ENCODE results near the gene HMGB3.
"Not testable (repeated sequence)": the region's sequence is repeated elsewhere in the genome, so short reads cannot be mapped to it uniquely, and the experiment has no call there.

Gene HMGB3

GRCh38 chrX:150977411-150978162 lies 5.5 kb upstream of the HMGB3 start:
- DNase-seq (ENCODE audit: low read depth): no peak

DNA sequence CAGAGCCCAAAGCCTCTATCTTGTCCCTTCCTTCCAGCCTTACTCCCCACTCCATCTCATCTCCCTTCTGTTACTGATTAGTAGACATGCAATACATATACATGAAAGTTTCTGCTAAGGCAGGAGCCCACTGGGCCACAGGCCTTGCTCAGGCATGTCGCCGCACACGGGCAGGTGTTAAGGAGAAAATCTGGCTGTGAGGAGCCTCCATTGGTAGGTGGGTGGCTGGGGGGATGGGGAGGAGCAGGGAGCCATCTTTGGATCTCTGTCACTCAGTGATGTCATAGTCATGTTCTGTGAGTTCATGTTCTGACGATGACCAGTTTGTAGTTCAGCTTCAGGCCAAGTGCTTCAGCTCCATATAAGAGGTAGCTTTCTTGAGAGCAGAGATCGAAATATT lies 2.9 kb upstream of the HMGB3 start:
- no peak for DNase-seq (ENCODE audit: low read depth)

DNA sequence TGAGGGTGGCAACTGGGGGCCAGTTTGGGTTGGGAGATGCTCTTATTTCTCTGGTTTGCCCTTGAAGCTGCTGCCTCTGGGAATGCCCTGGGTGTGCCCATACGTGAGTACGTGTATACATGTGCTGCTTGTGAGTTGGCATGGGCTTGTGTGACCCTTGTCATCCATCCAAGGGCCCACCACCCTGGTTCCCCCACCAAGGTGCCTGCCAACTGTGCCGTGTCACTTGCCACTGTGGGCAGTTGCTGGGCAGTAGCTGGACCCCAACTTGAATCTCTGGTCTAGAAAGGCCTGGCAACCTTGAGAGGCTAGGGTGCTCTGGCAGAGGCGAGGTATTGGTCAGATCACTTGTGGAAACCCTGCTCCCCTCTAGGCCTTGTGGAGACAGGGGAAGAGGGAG lies 2.4 kb upstream of the HMGB3 start:
- DNase-seq (ENCODE audit: low read depth): no peak

DNA sequence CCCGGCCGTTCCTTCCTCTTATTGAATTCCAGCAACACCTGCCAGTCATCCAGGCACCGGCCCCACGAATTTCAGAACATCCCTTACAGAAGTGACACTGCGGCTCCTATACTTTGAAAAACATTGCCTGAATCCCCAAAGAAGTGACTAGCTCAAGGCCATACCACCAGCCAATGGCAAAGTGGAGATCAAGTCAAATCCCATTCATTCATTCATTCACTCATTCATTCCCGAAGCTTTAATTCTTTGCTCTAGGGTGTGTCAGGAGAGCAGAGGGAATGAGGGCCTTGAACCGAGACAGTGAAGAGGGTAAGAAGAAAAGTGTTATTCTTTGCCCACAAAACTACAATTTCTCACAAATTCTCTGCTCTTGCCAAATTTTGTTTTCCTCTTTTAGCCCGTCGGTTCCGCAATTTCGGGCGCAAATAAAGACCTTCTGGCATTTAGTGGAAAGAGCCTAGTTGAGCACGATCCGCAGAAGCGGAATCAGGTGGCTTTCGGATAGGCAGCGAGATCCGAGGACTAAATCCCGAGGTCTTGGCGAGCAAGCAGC lies 824 bp upstream of the HMGB3 start:
- DNase-seq (ENCODE audit: low read depth): no peak

DNA sequence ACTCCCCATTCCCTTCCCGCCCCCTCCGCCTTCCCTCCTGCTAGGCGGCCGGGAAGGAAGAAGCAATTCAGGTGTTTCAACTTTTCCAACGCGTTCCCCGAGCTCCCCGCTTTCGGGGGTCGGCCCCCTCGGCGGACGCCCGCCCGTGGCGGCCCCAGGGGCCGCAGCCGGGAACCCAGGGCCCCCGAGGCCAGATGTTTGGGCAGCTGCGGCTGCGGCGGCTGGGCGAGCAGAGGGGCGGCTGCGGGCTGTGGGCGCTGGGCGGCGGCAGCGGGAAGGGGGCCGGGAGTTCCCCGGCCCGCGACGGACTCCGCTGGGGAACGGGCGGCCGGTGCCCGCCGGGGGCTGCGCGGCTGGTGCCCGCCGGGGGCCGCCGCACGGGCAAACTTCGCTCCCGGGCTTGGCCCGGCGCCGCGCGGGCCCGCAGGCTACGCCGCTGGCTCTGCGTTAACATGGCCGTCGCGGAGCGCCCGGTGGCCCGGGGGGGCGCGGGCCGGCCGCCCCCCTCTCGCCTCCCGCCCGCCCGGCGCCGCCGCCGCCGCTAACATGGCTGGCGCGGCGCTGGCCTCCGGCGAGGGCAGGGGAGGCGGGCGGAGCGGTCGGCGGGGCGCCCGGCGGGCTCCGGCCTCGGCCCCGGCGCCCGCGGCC lies 510 bp downstream of the HMGB3 start:
- DNase-seq (ENCODE audit: low read depth): no peak

DNA sequence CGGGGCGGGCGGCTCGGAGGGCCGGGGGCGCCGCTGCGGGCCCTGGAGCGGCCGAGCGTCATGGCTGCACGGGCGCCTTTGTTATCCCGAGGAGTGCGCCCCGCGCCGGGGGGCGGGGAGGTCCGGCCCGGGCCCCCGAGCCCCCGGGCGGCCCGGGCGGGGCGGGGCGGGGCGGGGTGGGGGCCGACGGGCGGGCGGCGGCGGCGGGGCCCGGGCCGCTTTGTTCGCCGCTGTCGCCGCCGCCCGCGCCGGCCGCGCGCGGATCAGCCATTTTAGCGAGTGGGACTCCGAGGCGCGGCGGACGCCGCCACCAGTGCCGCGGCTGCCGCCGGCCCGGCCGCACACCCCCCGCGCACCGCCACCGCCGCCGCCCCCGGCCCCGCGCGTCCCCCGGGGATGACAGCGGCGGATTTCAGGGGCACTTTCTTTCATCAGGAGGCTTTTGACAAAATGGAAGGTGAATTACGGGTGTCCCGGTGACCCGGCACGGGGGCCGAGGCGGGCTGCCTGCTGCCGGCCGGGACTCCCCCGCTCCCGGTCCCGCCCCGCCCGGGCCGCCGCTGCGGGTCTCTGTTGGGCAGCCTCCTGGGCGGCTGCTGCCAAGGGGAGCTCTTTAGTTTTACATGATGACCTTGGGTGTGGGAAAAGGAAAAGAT lies 1.2 kb downstream of the HMGB3 start:
- DNase-seq (ENCODE audit: low read depth): no peak

DNA sequence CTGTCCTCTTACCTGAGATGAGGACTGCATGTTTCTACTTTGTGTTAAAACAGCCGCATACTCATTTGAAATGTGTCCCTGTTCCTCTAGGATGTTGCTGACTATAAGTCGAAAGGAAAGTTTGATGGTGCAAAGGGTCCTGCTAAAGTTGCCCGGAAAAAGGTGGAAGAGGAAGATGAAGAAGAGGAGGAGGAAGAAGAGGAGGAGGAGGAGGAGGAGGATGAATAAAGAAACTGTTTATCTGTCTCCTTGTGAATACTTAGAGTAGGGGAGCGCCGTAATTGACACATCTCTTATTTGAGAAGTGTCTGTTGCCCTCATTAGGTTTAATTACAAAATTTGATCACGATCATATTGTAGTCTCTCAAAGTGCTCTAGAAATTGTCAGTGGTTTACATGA lies 4.6 kb downstream of the HMGB3 start:
- not testable (repeated sequence) for DNase-seq (ENCODE audit: low read depth)

- DNase-seq (ENCODE audit: low read depth): no peak
Measured at GRCh38 chrX:150989420-150989819, 6.3 kb downstream of the HMGB3 start.

DNA sequence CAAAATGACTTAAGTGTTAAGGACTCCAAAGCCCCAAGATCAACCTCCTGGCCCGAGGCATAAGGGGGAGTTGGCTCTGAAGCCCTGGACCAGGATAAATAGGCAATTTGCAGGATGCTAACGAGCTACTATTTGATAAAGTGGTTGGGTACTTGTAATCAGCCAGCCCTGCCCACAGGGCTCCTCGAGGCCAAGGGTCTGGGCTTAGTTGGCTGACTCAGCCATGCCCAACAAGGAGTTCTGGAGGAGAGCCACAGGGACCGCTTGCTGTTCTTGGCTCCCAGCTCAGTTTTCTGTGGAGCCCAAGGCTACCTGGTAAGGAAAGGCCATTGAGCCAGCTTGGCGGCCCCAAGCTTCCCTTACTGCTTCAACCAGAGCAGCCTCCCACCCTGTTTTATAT lies 7.8 kb downstream of the HMGB3 start:
- DNase-seq (ENCODE audit: low read depth): no peak

- DNase-seq (ENCODE audit: low read depth): no peak
Measured at GRCh38 chrX:151000861-151001331, 17.8 kb downstream of the HMGB3 start.

GRCh38 chrX:151004085-151004484 lies 20.9 kb downstream of the HMGB3 start:
- DNase-seq (ENCODE audit: low read depth): no peak

DNA sequence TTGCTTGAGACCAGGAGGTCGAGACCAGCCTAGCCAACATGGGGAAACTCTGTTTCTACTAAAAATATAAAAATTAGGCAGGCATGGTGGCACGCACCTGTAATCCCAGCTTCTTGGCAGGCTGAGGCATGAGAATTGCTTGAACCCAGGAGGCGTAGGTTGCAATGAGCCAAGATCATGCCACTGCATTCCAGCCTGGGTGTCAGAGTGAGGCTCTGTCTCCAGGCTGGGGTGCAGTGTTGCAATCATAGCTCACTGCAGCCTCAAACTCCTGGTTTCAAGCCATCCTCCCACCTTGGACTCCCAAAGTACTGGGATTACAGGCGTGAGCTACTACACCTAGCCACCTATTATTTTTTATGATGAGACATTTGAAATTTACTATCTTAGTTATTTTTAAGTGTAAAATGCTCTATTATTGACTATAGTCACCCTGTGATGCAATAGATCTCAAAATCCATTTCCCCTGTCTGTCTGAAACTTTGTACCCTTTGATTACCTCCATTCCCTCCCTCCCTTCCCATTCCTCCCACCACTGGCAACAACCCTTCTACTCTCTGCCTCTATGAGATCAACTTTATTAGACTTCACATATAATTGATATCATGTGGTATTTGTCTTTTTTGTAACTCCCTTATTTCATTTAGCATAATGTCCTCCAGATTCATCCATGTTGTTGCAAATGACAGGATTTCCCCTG lies 23.4 kb downstream of the HMGB3 start:
- DNase-seq (ENCODE audit: low read depth): no peak

GRCh38 chrX:151009582-151009981 lies 26.4 kb downstream of the HMGB3 start:
- no peak for DNase-seq (ENCODE audit: low read depth)

- no peak for DNase-seq (ENCODE audit: low read depth)
Measured at GRCh38 chrX:151013164-151013743, 30.1 kb downstream of the HMGB3 start.

- no peak for DNase-seq (ENCODE audit: low read depth)
Measured at GRCh38 chrX:151015684-151016083, 32.5 kb downstream of the HMGB3 start.

- no peak for DNase-seq (ENCODE audit: low read depth)
Measured at GRCh38 chrX:151019856-151020255, 36.7 kb downstream of the HMGB3 start.

DNA sequence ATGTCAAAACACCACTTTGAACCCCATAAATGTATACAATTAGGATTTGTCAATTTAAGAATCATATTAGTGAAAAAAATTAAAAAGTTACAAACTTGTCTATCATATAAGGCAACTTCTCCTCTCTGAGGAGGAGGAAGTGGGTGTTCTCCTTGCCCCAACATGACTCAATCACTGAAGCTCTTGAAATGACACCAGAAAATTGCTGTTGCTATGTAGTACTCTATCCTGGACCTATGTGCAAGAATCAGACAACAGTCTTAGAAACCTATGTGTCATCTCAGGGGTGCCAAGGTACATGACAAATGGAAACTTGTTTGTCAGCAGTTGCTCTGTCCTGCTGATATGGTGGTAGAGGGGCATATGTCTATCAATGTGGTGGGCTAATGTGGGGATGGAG lies 47.7 kb downstream of the HMGB3 start:
- DNase-seq (ENCODE audit: low read depth): no peak

- no peak for DNase-seq (ENCODE audit: low read depth)
Measured at GRCh38 chrX:151031391-151031975, 48.3 kb downstream of the HMGB3 start.

GRCh38 chrX:151039351-151039750 lies 56.2 kb downstream of the HMGB3 start:
- DNase-seq (ENCODE audit: low read depth): no peak

Measured in stimulated activated CD4-positive, alpha-beta T cell treated with anti-CD3 and anti-CD28 coated beads, Interleukin-2, amount 100 ng/mL, for 4 hours (primary cell).